SK-N-SH (cell line): ENCODE measurements around the gene PARVG.

ENCODE experiments used
- CHD2 ChIP-seq: fragments of 150-350 bp; IDR thresholded peaks from 2 replicates; pipeline ENCODE4 v1.6.1; 2018; ENCODE audit warnings: low read length; ENCODE audit not compliant: partially characterized antibody
- NFIC ChIP-seq: IDR thresholded peaks from 2 replicates; pipeline ENCODE4 v1.4.0; 2012; ENCODE audit warnings: borderline replicate concordance
- PBX3 ChIP-seq: IDR thresholded peaks from 2 replicates; pipeline ENCODE4; 2012
- RAD21 ChIP-seq: IDR thresholded peaks from 2 replicates; pipeline ENCODE4 v1.6.1; 2012; ENCODE audit warnings: mild to moderate bottlenecking, low read length
- TCF12 ChIP-seq: IDR thresholded peaks from 2 replicates; pipeline ENCODE4 v1.4.0; 2012
- YY1 ChIP-seq: IDR thresholded peaks from 2 replicates; pipeline ENCODE4 v1.4.0; 2012; ENCODE audit warnings: low read depth, mild to moderate bottlenecking
- TF ChIP-seq, protein P1 (sequence below): fragments of 200-600 bp; sonication (generic); IDR thresholded peaks from 2 replicates; pipeline ENCODE4 v1.6.1; 2017; ENCODE audit warnings: antibody characterized with exemption, mild to moderate bottlenecking, moderate library complexity

- TF ChIP-seq, protein P1, sequence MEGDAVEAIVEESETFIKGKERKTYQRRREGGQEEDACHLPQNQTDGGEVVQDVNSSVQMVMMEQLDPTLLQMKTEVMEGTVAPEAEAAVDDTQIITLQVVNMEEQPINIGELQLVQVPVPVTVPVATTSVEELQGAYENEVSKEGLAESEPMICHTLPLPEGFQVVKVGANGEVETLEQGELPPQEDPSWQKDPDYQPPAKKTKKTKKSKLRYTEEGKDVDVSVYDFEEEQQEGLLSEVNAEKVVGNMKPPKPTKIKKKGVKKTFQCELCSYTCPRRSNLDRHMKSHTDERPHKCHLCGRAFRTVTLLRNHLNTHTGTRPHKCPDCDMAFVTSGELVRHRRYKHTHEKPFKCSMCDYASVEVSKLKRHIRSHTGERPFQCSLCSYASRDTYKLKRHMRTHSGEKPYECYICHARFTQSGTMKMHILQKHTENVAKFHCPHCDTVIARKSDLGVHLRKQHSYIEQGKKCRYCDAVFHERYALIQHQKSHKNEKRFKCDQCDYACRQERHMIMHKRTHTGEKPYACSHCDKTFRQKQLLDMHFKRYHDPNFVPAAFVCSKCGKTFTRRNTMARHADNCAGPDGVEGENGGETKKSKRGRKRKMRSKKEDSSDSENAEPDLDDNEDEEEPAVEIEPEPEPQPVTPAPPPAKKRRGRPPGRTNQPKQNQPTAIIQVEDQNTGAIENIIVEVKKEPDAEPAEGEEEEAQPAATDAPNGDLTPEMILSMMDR, result no peak
- TF ChIP-seq PBX3 (no peak), CHD2 (no peak), NFIC (no peak), TCF12 (no peak), RAD21 (no peak), YY1 (no peak)
Observed at GRCh38 chr22:44202261-44202789, 21.6 kb downstream of the PARVG start.
